ENCODE results near the gene GIMD1. TPM values are rescaled to one million over a fixed set of nuclear protein-coding genes. Genes with fewer than 3 reads are reported as not detected.

The GIMD1 gene
- total RNA-seq, 4 donors from 2014 or later, result not detected

- H3K9me3 ChIP-seq, result no peaks in the 10 kb centered on the region
- no peak overlapping the region for H3K4me3 ChIP-seq
- no peaks in the 10 kb centered on the region for H3K27me3 ChIP-seq
- DNase-seq (ENCODE audit: low spot score in 2 of 2), result no peak
- H3K27ac ChIP-seq, result no peak overlapping the region
- H3K36me3 ChIP-seq, result peaks cover 9% of the 10 kb centered on the region
- no peak for TF ChIP-seq POLR2AphosphoS5 (IDR thresholded peaks at IDR 0.05)
- no peak for TF ChIP-seq CTCF (IDR thresholded peaks at IDR 0.05)
- no peak for TF ChIP-seq EP300 (IDR thresholded peaks at IDR 0.05)
- no peak for TF ChIP-seq POLR2A (IDR thresholded peaks at IDR 0.05)
- H3K4me1 ChIP-seq, result peaks cover 32% of the 10 kb centered on the region
- WGBS, result 100% methylated on average over 1 of the region's 1 CpG
Measured at GRCh38 chr4:106320235-106320634, 48.3 kb downstream of the GIMD1 start.

GRCh38 chr4:106318511-106318910, 50.1 kb downstream of the GIMD1 start:
- DNase-seq (ENCODE audit: low spot score in 2 of 2), result no peak
- Histone ChIP-seq H3K36me3 (peaks cover 9% of the 10 kb centered on the region), H3K27me3 (no peaks in the 10 kb centered on the region), H3K9me3 (no peaks in the 10 kb centered on the region), H3K4me3 (no peak overlapping the region), H3K27ac (no peak overlapping the region), H3K4me1 (peaks cover 43% of the 10 kb centered on the region)
- TF ChIP-seq POLR2AphosphoS5 (IDR thresholded peaks at IDR 0.05) (no peak), POLR2A (IDR thresholded peaks at IDR 0.05) (no peak), CTCF (IDR thresholded peaks at IDR 0.05) (no peak), EP300 (IDR thresholded peaks at IDR 0.05) (no peak)

GRCh38 chr4:106317815-106318214, 50.8 kb downstream of the GIMD1 start:
- H3K36me3 ChIP-seq, result peaks cover 9% of the 10 kb centered on the region
- peak overlapping the region; percentile 81 for H3K4me3 ChIP-seq

GRCh38 chr4:106316773-106317409, 51.7 kb downstream of the GIMD1 start:
- DNase-seq (ENCODE audit: low spot score in 2 of 2), result no peak
- Histone ChIP-seq H3K36me3 (peaks cover 9% of the 10 kb centered on the region), H3K9me3 (no peaks in the 10 kb centered on the region), H3K4me3 (peak overlapping the region; percentile 81), H3K27me3 (no peaks in the 10 kb centered on the region), H3K4me1 (peaks cover 43% of the 10 kb centered on the region), H3K27ac (peak overlapping the region; percentile 98)
- no peak for TF ChIP-seq POLR2AphosphoS5 (IDR thresholded peaks at IDR 0.05)
- no peak for TF ChIP-seq EP300 (IDR thresholded peaks at IDR 0.05)
- TF ChIP-seq CTCF (IDR thresholded peaks at IDR 0.05), result no peak
- no peak for TF ChIP-seq POLR2A (IDR thresholded peaks at IDR 0.05)
- 3% methylated on average over 13 of the region's 13 CpGs for WGBS

More at GRCh38 chr4:106317815-106318214, 50.8 kb downstream of the GIMD1 start:
- TF ChIP-seq POLR2A (IDR thresholded peaks at IDR 0.05), result no peak
- no peak for TF ChIP-seq POLR2AphosphoS5 (IDR thresholded peaks at IDR 0.05)
- TF ChIP-seq EP300 (IDR thresholded peaks at IDR 0.05), result no peak
- TF ChIP-seq CTCF (IDR thresholded peaks at IDR 0.05), result no peak
- H3K27ac ChIP-seq, result no peak overlapping the region
- peaks cover 43% of the 10 kb centered on the region for H3K4me1 ChIP-seq
- H3K9me3 ChIP-seq, result no peaks in the 10 kb centered on the region
- DNase-seq (ENCODE audit: low spot score in 2 of 2), result no peak
- WGBS, result 80% methylated on average over 1 of the region's 1 CpG
- H3K27me3 ChIP-seq, result no peaks in the 10 kb centered on the region

- peak within 1 kb of the TSS; percentile 81 for H3K4me3 ChIP-seq
- peaks cover 43% of the 10 kb centered on the region for H3K4me1 ChIP-seq
- no peak for TF ChIP-seq EP300 (IDR thresholded peaks at IDR 0.05)
- no peak for TF ChIP-seq CTCF (IDR thresholded peaks at IDR 0.05)
- TF ChIP-seq POLR2AphosphoS5 (IDR thresholded peaks at IDR 0.05), result peak; percentile 49 to 81 (median 70)
- peak; percentile 53 to 89 for TF ChIP-seq POLR2A (IDR thresholded peaks at IDR 0.05)
- peak; percentile 92 to 94 for DNase-seq (ENCODE audit: low spot score in 2 of 2)
- H3K36me3 ChIP-seq, result peaks cover 6% of the 10 kb centered on the region
- H3K9me3 ChIP-seq, result no peaks in the 10 kb centered on the region
- no peaks in the 10 kb centered on the region for H3K27me3 ChIP-seq
- WGBS, result under 1% methylated on average over 39 of the region's 44 CpGs
- peak within 1 kb of the TSS; percentile 98 for H3K27ac ChIP-seq
Measured at GRCh38 chr4:106315968-106316772, 52.4 kb downstream of the GIMD1 start, which contains the start of the genes AIMP1 and TBCK. Gene AIMP1, plus strand, starts transcription at chr4:106316550. Its CDS starts 8,460 bp downstream, at chr4:106325010. Gene TBCK, minus strand, starts transcription at chr4:106316209. Its CDS starts 7,249 bp downstream, at chr4:106308960.

All from suprapubic skin (tissue), 4 donors.